ENCODE measurements around the gene TPP1. TPM values are rescaled to one million over a fixed set of nuclear protein-coding genes. Genes with fewer than 3 reads are reported as not detected.

TPP1 gene
- total and polyA plus RNA-seq, 2 of the 13 experiments (the other 11 are each of a cell fraction or from before 2014, with no cell fraction given) = 13.9 to 74.6 TPM

- TF ChIP-seq ZNF646 (CRISPR knock-in tag; IDR thresholded peaks at IDR 0.05) (peak; percentile 65; the same call in 1 of the 2 replicates), ZNF691 (CRISPR knock-in tag; IDR thresholded peaks at IDR 0.05; ENCODE audit: borderline replicate concordance, low read depth) (no peak), ZNF777 (CRISPR knock-in tag; IDR thresholded peaks at IDR 0.05) (peak; percentile 51), NR2F2 (IDR thresholded peaks at IDR 0.05; ENCODE audit: borderline replicate concordance, low read depth) (no peak), REPIN1 (CRISPR knock-in tag; IDR thresholded peaks at IDR 0.05; ENCODE audit: borderline replicate concordance, low read depth) (no peak), MED13 (CRISPR knock-in tag; IDR thresholded peaks at IDR 0.05) (no peak), ZNF687 (CRISPR knock-in tag; IDR thresholded peaks at IDR 0.05) (peak; percentile 39), ZNF775 (CRISPR knock-in tag; IDR thresholded peaks at IDR 0.05; ENCODE audit: borderline replicate concordance) (no peak), ZNF296 (CRISPR knock-in tag; conservative IDR thresholded peaks at IDR 0.05) (no peak)
Observed at GRCh38 chr11:6655020-6655789, 36.0 kb upstream of the TPP1 start (continued).

All from HepG2 (cell line).